ENCODE measurements around the gene TAOK1.

GRCh38 chr17:29445844-29446243 lies 55.7 kb downstream of the TAOK1 start:
- no peak for TF ChIP-seq CTCF (IDR thresholded peaks at IDR 0.05)
- no peak for TF ChIP-seq POLR2A (IDR thresholded peaks at IDR 0.05)
